ENCODE measurements around the gene SLC51B. TPM values are rescaled to one million over a fixed set of nuclear protein-coding genes. Genes with fewer than 3 reads are reported as not detected.

SLC51B gene
- total RNA-seq, 1 experiment from 2014 or later = not detected

GRCh38 chr15:65087411-65087810 lies 42.2 kb downstream of the SLC51B start:
- intact Hi-C loops (cut with micrococcal nuclease; ENCODE audit: unreplicated experiment) = loop anchor here (5.0 kb wide), 1 partner anchor 35 kb away; no protein-coding TSS in a partner anchor
- POLR2A ChIA-PET (ENCODE audit: low non-redundant PET) = no interaction called here

DNA sequence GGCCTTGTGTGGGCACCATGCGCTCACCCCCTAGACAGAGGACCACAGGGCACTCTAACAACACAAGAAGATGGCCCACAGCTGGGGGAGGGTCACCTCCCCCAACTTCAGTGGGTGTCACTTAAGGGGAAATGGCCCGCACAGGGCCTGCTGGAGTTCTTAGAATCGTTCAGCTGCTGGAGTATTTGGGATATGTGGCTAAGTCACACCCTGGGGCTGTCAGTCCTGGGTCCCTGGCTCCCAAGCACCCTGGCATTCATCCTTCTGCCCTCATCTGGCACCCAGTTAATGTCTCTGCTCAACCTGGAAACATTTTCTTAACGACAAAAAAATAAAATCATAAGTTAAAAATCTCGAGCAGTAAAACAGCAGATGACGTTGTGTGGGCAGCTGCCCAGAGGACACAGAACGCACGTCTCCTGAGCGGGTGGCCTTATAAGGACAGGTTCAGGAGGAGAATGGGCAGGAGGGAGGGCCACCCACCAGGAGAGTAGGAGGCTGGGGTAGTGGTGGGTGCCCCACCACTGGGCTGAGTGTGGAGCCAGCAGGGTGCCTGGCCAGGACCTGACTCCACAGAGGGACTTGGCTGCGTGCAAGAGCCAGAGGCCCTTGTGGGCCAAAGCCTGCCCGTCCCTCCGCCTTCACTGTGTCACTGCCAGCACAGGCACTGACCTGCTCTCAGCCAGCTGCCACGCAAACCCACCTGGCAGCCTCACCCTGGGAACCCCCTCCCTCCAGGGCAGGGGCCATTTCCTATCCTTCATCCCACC lies 42.9 kb downstream of the SLC51B start:
- H3K4me3 ChIP-seq (ENCODE audit: low read depth, low read length, poor library complexity, severe bottlenecking) = no peak overlapping the region
- no peaks in the 10 kb centered on the region for H3K36me3 ChIP-seq (ENCODE audit: insufficient read depth, low read length, poor library complexity, severe bottlenecking)
- H3K27me3 ChIP-seq (replicated peaks; ENCODE audit: insufficient read depth, low read depth, low read length, poor library complexity) = no peaks in the 10 kb centered on the region
- H3K27ac ChIP-seq (ENCODE audit: low read depth, low read length, poor library complexity, severe bottlenecking) = no peak overlapping the region
- H3K9me3 ChIP-seq (ENCODE audit: low read depth, low read length, poor library complexity, severe bottlenecking) = no peaks in the 10 kb centered on the region
- DNase-seq (ENCODE audit: low spot score) = no peak
- intact Hi-C loops (cut with micrococcal nuclease; ENCODE audit: unreplicated experiment) = loop anchor here (5.0 kb wide), 1 partner anchor 36 kb away; no protein-coding TSS in a partner anchor
- TF ChIP-seq CTCF (conservative IDR thresholded peaks at IDR 0.05; ENCODE audit: low read depth, low read length) = no peak
- no peak for TF ChIP-seq EZH2 (IDR thresholded peaks at IDR 0.05; ENCODE audit: borderline replicate concordance, low read depth, low read length, poor library complexity, severe bottlenecking)
- ChIA-PET CTCF (interaction anchor here (0.6 to 1.8 kb wide), 3 partner anchors 13 to 1186 kb away, joined by 3 to 8 read pairs (median 7); no protein-coding TSS in a partner anchor), POLR2A (ENCODE audit: low non-redundant PET) (no interaction called here)
- H3K4me1 ChIP-seq (ENCODE audit: insufficient read depth, low read length, poor library complexity, severe bottlenecking) = no peaks in the 10 kb centered on the region
- BruUV-seq (replicated peaks) = no TSS peak

More at GRCh38 chr15:65087411-65087810, 42.2 kb downstream of the SLC51B start:
- CTCF ChIA-PET = interaction anchor here (0.6 to 1.8 kb wide), 4 partner anchors 14 to 1187 kb away, joined by 3 to 8 read pairs (median 6); no protein-coding TSS in a partner anchor
- H3K4me3 ChIP-seq (ENCODE audit: low read depth, low read length, poor library complexity, severe bottlenecking) = no peak overlapping the region
- no peak for DNase-seq (ENCODE audit: low spot score)
- BruUV-seq (replicated peaks) = no TSS peak
- H3K36me3 ChIP-seq (ENCODE audit: insufficient read depth, low read length, poor library complexity, severe bottlenecking) = no peaks in the 10 kb centered on the region
- H3K9me3 ChIP-seq (ENCODE audit: low read depth, low read length, poor library complexity, severe bottlenecking) = no peaks in the 10 kb centered on the region
- no peaks in the 10 kb centered on the region for H3K27me3 ChIP-seq (replicated peaks; ENCODE audit: insufficient read depth, low read depth, low read length, poor library complexity)
- no peaks in the 10 kb centered on the region for H3K4me1 ChIP-seq (ENCODE audit: insufficient read depth, low read length, poor library complexity, severe bottlenecking)
- TF ChIP-seq CTCF (conservative IDR thresholded peaks at IDR 0.05; ENCODE audit: low read depth, low read length) (no peak), EZH2 (IDR thresholded peaks at IDR 0.05; ENCODE audit: borderline replicate concordance, low read depth, low read length, poor library complexity, severe bottlenecking) (no peak)
- H3K27ac ChIP-seq (ENCODE audit: low read depth, low read length, poor library complexity, severe bottlenecking) = no peak overlapping the region

DNA sequence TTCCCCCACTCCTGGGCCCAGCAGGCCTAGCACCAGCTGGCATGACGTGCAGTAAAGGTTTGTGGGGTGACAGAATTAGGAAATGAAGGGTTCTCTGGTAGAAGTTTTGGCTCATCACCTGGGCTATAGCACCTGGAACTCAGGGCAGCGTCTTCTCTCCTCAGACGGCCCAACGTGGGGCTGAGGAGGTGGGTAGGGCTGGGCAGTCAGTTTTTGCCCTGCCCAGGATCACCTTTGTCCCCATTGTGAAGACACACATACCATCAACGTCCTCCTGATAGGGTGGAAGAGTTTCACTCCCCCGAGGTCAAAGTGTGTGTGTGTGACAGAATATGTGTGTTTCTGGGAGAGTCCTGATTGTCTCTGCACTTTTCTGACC lies 43.4 kb downstream of the SLC51B start:
- Histone ChIP-seq H3K27ac (ENCODE audit: low read depth, low read length, poor library complexity, severe bottlenecking) (no peak overlapping the region), H3K27me3 (replicated peaks; ENCODE audit: insufficient read depth, low read depth, low read length, poor library complexity) (no peaks in the 10 kb centered on the region), H3K4me3 (ENCODE audit: low read depth, low read length, poor library complexity, severe bottlenecking) (no peak overlapping the region), H3K9me3 (ENCODE audit: low read depth, low read length, poor library complexity, severe bottlenecking) (no peaks in the 10 kb centered on the region), H3K4me1 (ENCODE audit: insufficient read depth, low read length, poor library complexity, severe bottlenecking) (no peaks in the 10 kb centered on the region), H3K36me3 (ENCODE audit: insufficient read depth, low read length, poor library complexity, severe bottlenecking) (no peaks in the 10 kb centered on the region)
- ChIA-PET POLR2A (ENCODE audit: low non-redundant PET) (no interaction called here), CTCF (no interaction called here)
- no TSS peak for BruUV-seq (replicated peaks)
- no peak for DNase-seq (ENCODE audit: low spot score)
- no peak for TF ChIP-seq CTCF (conservative IDR thresholded peaks at IDR 0.05; ENCODE audit: low read depth, low read length)
- TF ChIP-seq EZH2 (IDR thresholded peaks at IDR 0.05; ENCODE audit: borderline replicate concordance, low read depth, low read length, poor library complexity, severe bottlenecking) = no peak
- intact Hi-C loops (cut with micrococcal nuclease; ENCODE audit: unreplicated experiment) = loop anchor here (5.0 kb wide), 1 partner anchor 36 kb away; no protein-coding TSS in a partner anchor

Data from A673 (cell line).